Measurements from ENCODE around the gene UBE2E2.

Gene UBE2E2

DNA sequence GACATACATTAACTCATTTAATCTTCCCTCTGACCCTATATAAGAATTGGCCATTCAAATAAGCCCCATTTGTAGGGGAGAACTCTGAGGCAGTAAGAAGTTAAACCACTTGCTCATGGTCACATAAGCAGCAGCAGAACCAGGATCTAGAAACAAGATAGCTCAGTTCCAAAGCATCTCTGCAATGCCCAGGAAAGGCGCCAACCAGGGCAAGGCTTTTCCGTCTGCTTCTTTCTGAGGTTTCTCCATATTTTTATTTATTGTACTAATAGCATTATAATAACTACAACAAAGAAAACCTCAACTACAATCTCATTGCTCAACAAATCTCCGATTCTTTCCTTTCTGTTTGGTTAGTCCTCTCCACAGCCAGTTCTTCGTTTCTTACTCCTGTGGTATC lies 4.3 kb upstream of the UBE2E2 start:
- no peak for DNase-seq

DNA sequence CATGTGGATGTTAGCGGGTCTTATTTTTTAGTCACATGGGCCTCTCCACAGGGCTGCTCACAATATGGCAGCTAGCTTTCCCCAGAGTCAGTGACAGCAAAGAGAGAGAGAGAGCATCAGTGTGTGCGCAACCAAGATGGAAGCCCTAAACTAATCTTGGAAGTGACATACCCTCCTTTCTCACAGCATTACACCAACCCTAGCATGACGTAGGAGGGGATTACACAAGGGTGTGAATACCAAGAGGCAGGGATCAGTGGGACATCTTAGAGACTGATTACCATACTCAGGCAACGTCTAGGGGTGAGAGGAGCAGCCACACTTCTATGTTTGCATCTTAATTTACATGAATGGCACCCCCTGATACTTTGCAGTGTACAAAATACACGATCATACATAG lies 3.5 kb upstream of the UBE2E2 start:
- no peak for DNase-seq

DNA sequence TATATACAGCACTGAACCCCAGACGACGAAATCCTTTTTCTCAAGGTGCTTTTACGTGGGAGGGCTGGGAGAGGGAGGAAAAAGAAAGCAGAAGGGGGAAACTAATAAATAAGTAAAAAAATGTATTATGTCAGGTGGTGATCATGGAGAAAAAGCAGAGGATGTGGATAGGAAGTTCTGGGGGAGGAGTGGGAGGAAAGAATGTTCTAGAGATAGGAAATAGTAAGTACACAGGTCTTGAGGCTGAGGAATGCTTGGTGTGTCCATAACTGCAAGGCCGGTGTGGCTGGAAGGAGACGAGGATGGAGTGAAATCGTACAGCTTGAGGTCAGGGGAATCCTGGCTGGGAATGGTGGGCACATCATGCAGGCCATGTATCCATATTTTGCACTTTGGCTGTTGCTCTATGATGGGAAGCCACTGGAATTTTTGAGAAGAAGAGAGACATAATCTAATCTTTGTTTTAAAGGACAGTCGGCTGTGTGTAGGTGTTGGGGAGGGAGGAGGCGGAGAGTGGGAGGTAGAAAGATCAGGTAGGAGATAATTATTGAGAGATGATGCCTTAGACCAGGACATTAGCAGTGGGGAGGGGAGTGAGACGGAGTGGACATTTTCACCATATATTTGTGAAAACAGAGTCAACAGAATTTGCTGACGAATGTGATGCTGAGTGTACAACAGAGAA lies 1.8 kb upstream of the UBE2E2 start:
- no peak for DNase-seq

DNA sequence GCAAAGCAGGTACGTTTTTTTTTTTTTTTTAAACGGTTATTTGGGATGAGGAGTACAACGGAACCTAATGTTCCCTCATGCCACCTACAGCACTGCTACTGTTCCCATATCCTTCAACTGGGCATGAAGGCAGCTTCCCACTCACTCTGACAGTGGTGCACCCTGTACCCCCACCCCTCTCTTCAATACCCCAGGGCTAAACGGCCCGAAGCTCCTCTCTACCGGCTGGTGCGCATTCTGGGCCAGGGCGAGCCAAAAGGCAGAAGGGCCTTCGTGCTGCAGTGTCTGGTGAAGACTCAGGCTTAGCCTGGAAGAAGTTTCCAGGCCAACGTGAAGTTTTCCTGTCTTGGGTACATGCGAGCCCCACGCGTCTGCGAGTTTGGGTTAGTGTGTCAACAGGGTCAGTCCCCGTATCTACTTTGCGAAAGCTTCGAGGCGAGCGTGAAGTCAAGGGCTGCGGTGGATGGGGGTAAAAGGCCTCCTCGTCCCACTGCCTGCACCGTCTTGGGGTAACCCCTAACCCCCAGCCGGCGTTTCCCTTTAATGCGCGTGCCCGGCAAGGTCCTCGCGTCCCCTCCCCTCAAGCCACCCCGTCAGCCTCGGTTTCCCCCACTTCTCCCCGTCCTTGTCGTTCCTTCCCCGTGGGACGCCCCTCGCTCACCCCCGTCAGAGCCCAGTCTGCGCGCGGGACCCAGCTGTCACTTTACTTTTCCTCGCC lies 765 bp upstream of the UBE2E2 start:
- no peak for DNase-seq

DNA sequence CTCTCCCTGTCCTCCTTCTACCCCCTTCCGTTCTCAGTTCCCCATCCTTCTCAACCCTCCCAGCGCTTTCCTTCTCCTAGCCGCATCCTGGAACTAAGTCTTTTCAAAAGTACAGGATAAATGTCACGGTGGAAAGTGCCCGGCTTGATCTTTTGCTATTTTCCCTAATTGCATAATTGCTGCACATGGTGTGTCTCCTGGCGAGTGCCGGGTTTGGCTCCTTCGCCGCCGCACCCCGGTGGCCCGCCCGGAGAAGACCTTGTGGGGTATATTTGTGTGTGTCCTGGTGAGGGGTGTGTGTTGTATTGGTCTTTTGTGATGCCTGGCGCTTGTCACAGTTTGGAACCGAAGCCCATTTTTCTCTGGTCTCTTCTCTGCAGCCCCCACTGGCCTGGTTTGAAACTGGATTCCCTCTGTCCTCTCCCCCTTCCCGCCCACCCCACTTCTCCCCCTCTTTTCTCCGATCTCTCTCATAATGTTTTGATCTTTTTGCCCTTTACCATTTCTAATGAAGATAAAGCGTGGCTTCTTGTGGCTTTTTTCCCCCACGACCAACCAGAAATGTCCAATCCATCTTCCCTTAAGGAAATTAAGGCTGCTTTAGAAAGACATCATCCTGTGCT lies 692 bp downstream of the UBE2E2 start:
- peak; percentile 13 for DNase-seq

DNA sequence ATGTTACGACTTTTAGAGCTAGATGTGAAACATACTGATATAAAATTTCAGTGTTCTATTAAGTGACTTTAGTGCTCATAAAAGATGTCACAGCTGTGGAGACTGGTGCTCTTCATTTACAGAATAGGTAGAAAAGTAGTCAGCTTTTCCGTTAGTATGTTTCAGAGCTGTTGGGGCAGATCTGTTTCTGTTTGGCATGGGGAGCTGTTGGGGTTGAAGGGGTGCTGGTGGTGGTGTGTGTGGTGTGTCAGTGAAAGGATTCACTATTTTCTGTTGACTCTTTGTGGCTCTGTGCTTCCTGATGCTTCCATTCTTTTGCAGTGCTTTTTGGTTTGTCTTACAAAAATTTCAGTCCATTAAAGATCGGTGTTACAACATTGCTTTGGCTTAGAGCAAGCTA lies 3.2 kb downstream of the UBE2E2 start:
- no peak for DNase-seq

DNA sequence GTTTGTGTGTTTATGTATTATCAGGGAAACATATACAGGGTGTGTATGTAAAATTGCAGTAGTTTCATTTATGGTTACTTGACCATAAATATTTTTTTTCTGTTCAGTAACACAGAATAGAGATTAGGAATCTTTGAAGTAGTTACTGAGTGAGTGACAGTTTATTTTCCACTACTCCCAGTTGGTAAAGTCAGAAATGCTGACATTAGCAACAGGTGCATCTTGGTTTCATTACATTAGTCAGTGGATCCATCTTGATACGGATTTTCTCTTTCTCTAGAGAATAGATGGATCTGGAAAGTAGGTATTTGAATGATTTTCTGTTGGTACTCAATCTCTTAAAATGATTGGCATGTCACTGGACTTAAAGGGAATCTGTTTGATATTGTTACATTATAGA lies 6.0 kb downstream of the UBE2E2 start:
- DNase-seq = no peak

DNA sequence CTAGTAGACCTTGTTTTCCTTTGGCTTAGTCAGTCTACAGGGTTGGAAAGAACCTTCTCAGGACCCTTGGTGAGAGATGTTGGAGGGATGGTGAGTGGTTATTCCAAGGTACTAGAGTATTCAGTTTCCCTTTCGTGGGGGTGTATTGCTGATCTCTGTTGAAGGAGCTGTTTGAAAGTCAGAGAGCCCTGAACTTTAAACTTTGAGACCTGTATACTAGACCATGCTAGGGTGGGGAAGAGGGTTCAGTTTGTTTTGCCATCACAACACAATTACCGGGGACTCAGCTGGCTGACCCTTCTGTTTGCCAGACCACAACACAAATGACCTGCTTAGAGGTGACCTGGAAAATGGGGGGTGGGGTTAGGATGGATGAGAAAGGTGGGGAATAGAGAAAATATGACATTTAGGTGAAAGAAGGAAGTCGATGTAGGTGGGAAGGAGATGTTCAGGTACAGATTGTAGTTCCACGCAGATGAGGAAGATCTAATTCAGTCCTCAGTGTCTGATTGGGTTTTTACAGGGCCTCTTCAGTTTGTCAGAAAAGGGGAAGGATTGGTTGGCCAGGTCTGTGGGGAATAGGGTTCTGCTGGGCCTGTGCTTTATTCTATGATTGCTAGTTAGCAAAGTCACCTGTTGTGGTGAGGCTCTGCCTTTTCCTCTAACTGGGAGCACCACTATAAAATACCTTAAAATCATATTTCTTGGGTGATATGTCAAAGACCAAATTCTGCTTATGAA lies 6.8 kb downstream of the UBE2E2 start:
- no peak for DNase-seq

DNA sequence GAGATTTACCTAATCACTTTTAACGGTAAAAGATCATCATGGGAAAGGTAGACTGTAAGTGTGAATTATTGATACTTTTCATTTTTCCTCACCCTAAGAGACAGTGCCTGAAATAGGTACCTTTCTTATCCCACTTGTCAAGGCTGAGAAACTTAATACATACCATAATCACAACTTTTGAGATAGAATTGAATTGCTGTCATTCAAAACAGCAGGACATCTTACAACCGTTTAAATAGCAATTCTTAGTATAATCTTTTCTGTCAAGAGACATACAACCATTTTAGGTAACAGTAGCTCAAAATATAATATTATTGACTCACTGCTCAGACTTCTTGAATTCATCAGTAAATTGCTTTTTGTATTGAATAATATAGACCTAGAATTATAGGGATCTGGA lies 10.7 kb downstream of the UBE2E2 start:
- no peak for DNase-seq

DNA sequence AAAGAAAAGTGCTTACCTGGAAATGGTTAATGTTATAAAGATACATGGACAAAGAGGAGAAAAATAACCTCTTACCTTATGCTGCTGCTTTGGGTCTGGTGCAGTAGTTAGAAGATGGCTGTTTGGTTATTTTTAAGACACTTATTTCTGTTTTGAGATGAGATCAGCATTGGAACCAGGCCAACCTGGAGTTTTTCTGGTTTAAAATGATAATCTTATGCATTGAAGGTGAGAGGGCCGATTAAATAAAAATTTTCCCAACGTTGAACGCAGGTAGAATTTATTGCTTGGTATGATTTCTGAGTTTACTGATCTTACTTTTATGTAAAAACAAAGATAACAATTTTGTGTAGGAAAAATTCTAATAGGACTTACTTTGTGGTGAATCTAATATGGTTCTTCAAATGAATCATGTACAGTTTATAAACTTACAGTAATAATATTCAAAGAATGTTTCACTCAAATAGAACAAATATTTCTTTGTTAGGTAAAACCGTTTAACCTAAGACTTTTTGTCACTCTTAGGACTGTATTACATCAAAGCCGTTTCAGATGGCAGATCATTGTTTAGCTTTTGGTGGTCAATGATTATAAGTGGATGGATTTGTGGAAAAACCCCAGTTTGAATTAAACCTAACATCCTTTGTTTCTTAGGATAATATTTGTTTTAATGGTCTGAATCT lies 14.9 kb downstream of the UBE2E2 start:
- DNase-seq = no peak

DNA sequence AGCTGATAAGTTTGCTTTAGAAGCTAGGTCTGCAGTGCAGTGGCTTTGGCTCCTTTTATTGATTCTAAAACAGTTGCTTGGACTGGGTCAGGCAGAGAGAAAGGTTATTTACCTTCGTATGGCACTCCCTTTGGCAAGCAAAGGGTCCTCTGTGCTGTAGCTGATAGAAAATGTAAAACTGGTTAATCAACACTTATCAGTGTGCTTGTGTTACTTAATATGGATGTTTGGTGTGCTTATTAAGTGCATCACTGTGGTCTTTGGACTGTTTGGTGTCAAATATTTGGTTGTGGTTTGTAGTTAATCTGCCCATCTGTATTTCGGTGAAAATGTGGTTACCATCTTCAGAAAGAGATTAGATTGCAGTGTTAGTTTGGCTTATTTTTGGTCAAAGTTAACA lies 16.0 kb downstream of the UBE2E2 start:
- DNase-seq = no peak

DNA sequence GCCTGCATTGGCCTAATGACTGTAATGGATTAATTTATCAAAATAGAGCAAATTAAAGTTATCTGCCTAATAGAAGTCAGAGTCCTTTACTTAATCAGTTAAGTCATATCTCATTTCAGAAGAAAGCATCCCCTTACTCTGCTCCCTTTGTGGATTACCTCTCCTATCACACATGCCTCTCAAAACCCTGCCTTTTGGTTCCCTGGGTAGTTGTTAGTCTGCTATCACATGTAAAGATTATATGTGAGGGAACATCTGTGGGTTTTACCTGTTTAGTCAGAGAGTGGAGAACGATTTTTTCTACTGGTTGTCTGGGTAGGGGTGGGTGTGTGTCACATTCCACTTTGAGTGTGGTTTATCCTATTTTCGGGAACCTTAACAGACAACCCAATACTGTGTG lies 16.4 kb downstream of the UBE2E2 start:
- DNase-seq = no peak

DNA sequence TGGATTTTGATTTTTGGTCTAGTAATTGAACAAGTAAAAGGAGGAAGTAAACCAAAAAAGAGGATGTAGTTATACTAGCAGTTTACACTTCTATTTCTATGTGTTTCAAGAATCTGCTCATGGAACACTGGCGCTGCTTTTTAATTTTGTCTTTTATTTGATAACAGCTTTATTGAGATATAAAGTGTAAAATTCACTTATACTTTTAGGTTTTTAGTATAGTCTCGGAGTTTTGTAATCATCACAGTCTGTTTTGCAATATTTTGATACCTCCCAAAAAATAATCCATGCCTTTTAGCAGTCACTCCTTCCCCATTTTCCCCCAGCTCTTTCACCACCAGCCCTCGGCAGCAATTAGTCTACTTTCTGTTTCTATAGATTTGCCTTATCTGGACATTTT lies 18.0 kb downstream of the UBE2E2 start:
- no peak for DNase-seq

DNA sequence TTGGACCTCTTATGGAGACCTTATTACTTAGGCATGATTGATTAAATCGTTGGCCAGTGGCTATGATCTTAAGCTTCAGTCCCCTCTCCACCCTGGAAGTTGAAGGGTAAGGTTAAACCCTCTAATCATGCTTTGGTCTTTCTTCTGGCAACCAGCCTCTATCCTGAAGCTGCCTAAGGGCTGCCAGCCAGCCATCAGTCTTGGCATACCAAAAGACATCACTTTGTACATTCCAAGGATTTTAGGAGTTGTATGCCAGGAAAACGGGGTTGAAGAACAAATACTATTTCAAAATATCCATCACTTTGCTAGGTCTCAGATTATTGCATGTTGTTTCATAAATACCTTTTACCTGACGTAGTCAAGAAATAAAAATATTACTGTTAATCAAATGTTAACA lies 28.9 kb downstream of the UBE2E2 start:
- no peak for DNase-seq

DNA sequence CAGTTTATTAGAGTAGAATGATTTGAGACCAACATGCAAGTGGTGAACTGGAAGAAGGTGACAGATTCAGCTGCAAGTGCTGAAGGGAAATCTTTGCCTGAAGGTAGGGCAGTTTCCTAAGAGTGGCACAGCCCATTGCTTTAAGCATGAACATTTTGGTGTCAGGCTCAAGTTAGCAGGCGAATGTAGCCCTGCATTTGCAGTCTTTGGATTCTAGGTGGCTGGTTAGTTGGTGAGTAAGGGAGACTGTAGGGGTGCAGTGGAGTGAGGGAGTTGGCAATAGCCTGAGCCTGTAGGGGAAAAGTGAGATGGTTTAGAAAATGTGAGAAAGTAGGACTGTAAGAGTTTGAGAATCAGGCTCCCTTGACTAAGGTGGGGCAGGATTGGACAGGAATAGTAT lies 29.7 kb downstream of the UBE2E2 start:
- no peak for DNase-seq

DNA sequence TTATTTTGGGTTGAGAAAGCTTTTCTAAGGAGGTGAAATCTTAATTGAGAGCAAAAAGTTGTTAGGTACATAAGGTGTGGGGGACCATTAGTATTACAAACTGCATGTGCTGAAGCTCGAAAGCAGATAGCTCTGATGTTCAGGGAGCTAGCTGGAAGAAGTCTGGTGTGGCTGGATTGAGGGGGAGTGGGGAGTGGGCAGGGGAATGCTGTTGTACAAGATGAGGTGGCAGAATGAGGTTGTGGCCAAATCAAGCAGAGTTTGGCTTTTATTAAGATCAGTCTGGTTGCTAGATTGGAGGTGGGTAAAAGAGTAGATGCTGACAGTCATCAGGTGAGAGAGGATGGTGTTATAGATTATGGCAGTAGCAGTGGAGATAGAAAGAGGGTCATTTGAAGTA lies 32.1 kb downstream of the UBE2E2 start:
- no peak for DNase-seq

DNA sequence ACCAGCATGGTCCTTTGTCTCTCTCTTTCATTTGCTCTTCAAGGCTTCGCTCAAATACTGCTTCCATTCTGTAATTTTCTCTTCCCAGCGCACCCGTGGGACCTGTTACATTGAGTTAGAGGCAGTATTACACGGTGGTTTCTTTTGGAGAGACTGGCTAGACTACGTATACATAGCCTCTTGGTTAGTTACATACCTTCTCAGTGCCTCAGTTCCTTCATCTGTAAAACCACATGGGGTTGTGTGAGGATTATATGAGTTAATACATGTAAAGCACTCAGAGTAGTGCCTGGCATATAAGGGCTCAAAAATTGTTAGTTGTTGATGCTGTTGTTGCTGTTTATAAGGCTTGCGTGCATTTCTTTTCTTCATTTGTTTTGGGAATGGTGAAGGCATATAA lies 33.8 kb downstream of the UBE2E2 start:
- no peak for DNase-seq

DNA sequence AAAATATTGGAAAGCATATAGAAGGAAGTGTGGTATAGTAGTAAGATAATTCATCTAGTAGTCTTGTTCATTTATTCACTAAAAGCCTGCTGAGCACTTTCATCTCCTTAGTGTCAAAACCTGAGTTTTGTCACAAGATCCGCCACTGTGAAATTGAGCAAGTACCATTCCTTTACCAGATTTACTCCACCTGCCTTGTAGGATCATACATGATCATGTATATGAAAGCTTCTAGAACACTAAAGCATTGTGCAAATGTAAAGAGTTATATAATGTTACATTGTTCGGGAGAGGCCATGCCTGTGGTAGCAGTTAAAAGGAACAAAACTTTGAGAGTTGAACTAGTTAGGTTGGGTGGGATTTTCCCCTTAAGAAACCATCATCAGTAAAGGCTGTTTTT lies 35.0 kb downstream of the UBE2E2 start:
- no peak for DNase-seq

DNA sequence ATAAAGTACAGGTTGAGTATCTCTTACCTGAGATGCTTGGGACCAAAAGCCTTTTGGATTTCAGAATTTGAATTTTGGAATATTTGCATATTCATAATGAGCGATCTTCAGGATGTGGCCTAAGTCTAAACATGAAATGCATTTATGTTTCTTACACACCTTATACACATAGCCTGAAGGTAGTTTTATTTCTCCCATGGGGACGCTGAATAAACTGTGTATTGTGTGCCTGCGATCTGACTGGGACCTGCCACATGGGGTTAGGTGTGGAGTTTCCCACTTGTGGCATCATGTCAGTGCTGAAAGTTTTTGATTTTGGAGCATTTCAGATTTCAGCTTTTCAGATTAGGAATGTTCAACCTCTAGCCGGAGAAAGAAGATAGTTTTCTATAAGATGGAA lies 35.5 kb downstream of the UBE2E2 start:
- no peak for DNase-seq

DNA sequence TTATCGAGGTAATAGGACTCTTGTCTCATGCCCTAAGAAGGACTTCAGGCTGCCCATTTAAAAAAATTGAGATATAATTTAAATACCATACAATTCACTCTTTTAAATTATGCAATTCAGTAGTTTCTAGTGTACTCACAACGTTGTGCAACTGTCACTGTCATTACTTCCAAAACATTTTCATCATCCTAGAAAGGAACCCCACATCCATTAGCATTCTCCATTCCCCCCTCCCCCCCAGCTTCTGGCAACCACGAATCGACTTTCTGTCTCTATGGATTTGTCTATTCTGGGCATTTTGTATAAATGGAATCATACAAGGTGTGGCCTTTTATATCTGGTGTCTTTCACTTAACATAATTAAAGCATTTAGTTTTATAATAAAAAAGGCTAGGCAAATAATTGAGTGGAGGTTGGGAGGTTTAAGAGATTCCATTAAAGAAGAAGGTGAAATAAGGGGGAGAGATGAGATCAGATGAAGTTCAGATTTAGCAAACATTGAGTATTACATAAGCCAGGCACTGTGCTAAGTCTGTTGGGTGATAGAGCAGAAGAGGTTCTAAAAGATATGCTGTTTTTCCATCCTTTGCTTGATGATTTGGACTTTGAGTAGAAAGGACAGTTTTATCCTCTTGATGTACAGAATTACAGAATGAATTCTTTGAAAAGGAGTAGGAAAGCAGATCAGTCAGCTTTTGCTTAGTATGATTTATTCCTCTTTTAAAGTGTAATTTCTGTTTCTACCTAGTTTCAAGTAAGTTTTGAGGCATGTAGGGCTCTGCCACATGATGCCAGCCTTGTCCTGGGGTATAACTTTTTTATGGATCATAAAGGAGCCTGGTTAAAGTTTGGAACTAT lies 36.3 kb downstream of the UBE2E2 start:
- DNase-seq = no peak

DNA sequence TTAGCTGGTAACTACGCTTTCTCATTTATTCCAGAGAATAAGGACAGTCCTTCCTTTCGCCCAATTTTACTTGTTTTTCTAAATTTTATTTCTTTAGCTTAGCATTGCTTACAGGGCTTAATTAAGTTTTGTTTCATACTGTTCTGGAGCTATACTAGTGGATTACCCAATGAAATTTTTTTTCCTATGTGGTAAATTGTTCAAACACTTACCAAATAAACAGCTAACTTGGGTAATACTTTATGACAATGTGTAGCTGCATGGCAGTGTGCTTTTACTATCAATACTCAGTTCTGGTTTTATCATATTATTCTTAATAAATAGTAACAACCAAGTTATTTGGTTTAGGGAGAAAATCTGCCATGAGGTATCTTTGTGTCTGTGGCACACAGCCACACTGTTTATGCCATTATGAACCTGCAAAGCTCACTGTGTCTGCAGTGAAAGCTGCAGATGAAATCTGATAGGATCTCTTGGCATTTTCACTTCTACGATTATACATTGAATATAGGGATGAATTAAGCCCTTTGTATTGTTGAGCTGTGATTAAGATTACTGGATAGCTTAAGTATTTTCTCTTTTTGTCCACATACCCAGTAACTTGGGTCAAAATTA lies 37.2 kb downstream of the UBE2E2 start:
- DNase-seq = peak; percentile 8

DNA sequence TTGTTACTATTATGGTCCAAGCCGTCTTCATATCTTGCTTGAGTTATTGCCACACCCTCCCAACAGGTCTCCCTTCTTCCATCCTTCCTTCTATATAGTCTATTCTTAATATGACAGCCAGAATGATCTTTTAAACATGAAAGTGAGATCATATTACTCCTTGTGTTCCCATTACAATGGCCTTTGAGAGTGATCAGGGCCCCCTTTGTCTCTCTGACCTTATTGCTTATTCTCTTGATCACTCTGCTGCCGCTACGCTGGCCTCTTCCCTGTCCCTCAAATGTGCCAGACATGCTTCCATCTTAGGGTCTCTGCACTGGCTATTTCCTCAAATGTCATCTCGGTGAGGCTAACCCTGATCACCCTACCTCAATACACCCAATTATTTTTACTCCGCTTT lies 38.1 kb downstream of the UBE2E2 start:
- no peak for DNase-seq
